GM20431 (cell line): ENCODE results near the gene BCO2.

ENCODE experiments used
- in situ Hi-C: fragments of 300-500 bp; cut with MseI, MboI; formaldehyde crosslinking; loops from one replicate; pipeline ENCODE4 v1.15.0; 2020; ENCODE audit warnings: low sequenced_read_pairs; ENCODE audit not compliant: unreplicated experiment

BCO2 gene

GRCh38 chr11:112235750-112236390 lies 60.6 kb downstream of the BCO2 start:
- in situ Hi-C loops, result no loop called here

GRCh38 chr11:112237451-112237850 lies 62.1 kb downstream of the BCO2 start:
- in situ Hi-C loops, result no loop called here

GRCh38 chr11:112238041-112238440 lies 62.7 kb downstream of the BCO2 start:
- in situ Hi-C loops, result no loop called here

- in situ Hi-C loops, result no loop called here
Observed at GRCh38 chr11:112241486-112241885, 66.2 kb downstream of the BCO2 start.

GRCh38 chr11:112247201-112247600 lies 71.9 kb downstream of the BCO2 start:
- in situ Hi-C loops, result no loop called here

GRCh38 chr11:112248201-112248600 lies 72.9 kb downstream of the BCO2 start:
- in situ Hi-C loops, result no loop called here

GRCh38 chr11:112249871-112250610 lies 74.7 kb downstream of the BCO2 start:
- in situ Hi-C loops, result no loop called here

- in situ Hi-C loops, result no loop called here
Observed at GRCh38 chr11:112253605-112254242, 78.4 kb downstream of the BCO2 start.

- in situ Hi-C loops, result no loop called here
Observed at GRCh38 chr11:112255067-112255720, 79.9 kb downstream of the BCO2 start.

GRCh38 chr11:112260490-112260889 lies 85.2 kb downstream of the BCO2 start, which contains the start of gene PLET1:
PLET1 (minus strand) TSS chr11:112260860; CDS start chr11:112260589, 271 bp downstream.
- in situ Hi-C loops, result no loop called here

GRCh38 chr11:112265659-112266409 lies 90.5 kb downstream of the BCO2 start:
- in situ Hi-C loops, result no loop called here

GRCh38 chr11:112266410-112266778 lies 91.1 kb downstream of the BCO2 start:
- in situ Hi-C loops, result no loop called here

GRCh38 chr11:112267188-112267591 lies 91.9 kb downstream of the BCO2 start:
- in situ Hi-C loops, result no loop called here

- in situ Hi-C loops, result no loop called here
Observed at GRCh38 chr11:112268406-112268805, 93.1 kb downstream of the BCO2 start.
